Body of pancreas (tissue), 4 donors: Measurements from ENCODE around the gene RAB9A.

Experiments
- POLR2A ChIP-seq, 3 donors: fragments of 450-650 bp; IDR thresholded peaks; one replicate each; pipeline ENCODE4 v1.6.1; 2016; ENCODE audit warnings: antibody characterized with exemption in 3 of 3, mild to moderate bottlenecking in 2 of 3
- TF ChIP-seq, protein P1 (sequence below), 7 experiments: fragments of 450-650 bp in 4 of 7; fragments of 200-600 bp in 3 of 7; sonication (generic) in 3 of 7; IDR thresholded peaks; one replicate each; pipeline ENCODE4 v1.5.1; 2016 to 2019; ENCODE audit warnings: antibody characterized with exemption in 7 of 7

DNA sequence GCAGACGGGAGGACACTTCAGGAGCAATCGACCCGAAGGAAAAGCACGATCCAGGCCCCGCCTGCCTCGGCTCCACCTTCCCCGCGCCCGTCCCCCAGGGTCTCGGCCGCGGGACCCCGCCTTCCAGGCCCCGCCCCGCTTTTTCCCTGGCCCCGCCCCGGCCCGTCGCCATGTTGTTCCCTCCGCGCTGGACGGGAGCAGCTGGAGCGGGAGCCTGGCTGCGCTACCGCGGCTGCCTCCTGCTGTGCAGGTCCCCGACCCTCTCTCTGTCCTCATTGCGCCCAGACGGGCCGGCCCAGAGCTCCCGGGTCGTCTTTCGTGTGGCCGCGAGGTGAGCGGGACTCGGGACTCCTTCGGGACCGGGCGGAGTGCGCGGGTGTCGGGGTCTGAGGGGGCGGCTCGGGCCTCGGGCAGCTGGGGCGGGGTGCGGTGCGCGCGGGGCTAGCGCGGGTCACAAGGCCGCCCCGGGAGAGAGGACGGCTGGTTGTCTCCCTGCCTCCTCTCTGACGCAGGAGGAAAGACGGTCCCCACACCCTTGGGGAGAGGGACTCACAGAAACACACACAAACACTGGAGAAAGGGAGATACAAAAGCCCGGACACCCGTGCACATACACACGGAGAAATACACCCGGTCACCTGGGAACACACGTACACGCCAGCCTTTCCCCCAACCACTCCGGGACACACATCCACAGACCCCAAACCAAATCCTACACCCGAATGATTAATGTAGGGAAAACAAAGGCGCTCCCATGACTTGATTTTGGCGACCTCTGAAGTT lies at the start of gene RAB9A:
- peak; percentile 89 to 96 (median 92) for TF ChIP-seq POLR2A (IDR thresholded peaks at IDR 0.05)
- TF ChIP-seq, protein P1, sequence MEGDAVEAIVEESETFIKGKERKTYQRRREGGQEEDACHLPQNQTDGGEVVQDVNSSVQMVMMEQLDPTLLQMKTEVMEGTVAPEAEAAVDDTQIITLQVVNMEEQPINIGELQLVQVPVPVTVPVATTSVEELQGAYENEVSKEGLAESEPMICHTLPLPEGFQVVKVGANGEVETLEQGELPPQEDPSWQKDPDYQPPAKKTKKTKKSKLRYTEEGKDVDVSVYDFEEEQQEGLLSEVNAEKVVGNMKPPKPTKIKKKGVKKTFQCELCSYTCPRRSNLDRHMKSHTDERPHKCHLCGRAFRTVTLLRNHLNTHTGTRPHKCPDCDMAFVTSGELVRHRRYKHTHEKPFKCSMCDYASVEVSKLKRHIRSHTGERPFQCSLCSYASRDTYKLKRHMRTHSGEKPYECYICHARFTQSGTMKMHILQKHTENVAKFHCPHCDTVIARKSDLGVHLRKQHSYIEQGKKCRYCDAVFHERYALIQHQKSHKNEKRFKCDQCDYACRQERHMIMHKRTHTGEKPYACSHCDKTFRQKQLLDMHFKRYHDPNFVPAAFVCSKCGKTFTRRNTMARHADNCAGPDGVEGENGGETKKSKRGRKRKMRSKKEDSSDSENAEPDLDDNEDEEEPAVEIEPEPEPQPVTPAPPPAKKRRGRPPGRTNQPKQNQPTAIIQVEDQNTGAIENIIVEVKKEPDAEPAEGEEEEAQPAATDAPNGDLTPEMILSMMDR (IDR thresholded peaks at IDR 0.05): no peak
